ENCODE measurements around the gene RNASET2. TPM values are rescaled to one million over a fixed set of nuclear protein-coding genes. Genes with fewer than 3 reads are reported as not detected.

RNASET2 gene, protein sequence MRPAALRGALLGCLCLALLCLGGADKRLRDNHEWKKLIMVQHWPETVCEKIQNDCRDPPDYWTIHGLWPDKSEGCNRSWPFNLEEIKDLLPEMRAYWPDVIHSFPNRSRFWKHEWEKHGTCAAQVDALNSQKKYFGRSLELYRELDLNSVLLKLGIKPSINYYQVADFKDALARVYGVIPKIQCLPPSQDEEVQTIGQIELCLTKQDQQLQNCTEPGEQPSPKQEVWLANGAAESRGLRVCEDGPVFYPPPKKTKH
- 23.6 and 41.1 TPM in 2 replicates for total RNA-seq

DNA sequence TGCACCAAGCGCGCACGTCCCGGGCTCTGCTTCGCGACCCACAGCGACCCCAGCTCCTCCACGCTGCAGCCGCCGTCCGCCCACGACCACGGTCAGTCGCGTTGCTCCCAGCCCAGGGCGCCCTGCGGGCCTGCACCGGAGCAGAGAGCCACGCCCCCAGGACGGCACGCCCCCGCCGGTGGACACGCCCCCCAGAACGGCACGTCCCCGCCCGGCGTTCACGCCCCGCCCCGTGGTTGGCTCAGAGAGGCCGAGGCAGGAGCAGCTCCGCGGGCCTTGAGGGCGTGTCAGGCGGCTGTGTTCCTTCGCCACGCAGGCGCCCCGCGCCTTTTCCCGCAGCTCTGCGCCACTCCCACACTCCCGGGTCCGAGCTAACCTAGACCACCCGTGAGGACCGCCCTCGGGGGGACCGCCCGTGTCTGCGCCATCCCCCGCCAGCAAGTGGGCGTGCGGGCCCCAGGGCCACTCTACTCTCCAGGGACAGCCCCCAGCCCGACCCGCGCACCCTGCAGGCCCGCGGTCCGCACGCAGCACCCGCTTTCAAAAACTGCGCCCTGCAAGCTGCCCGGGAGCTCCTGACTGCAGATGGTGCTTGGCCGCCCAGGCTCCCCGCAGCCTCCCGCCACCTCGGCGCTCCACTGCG lies at the start of gene RNASET2:
Gene RNASET2, minus strand, starts transcription at position 107 of the 643 bp plus-strand sequence. CDS start 368 bp downstream, outside the sequence.

DNA sequence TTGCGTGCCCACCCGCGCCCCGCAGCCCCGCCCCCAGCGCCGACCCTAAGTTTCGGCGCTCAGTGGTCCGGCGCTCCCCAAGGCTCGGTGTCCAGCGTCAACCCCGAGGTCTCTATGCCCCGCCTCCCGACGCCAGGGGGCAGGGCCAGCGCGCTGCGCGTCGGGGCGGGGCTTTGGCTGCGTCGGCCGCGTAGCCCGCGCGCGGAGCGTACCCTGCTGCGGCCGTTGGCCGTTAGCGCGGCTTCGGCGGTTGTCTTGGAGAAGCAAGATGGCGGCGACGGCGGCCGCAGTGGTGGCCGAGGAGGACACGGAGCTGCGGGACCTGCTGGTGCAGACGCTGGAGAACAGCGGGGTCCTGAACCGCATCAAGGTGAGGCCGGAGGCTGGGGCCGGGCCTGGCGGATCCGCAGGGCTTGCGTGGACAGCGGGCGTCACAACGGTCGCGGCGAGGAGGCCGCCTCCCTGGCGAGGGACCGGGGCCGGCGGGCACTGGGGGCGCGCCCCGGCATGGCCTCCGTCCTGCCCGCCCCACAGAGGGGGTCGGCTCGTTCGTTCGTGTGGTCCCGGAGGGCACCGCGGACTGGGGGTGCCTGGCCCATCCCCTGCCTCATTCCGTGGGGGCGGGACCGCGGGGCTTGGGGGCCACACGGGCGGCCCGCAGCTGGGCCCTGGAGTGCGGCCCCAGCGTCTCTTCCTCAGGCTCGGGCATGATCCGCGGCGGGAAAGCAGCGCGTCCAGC lies 43.0 kb upstream of the RNASET2 start, which contains the start of gene CEP43:
Gene CEP43, plus strand, starts transcription at position 253 of the 739 bp plus-strand sequence. Its CDS starts 16 bp downstream, at position 269.

Other genes starting within 250 kb of the RNASET2 start
- 11.7 and 12.4 TPM in 2 replicates for gene CEP43, start 42.8 kb upstream of the RNASET2 start, total RNA-seq
- gene CCR6, start 166.5 kb upstream of the RNASET2 start, total RNA-seq = not detected in 2 replicates
- not detected in 2 replicates for gene GPR31, start 201.4 kb upstream of the RNASET2 start, total RNA-seq